GM04504 (cell line): ENCODE results near the gene ACIN1.
"Not testable (repeated sequence)": the region's sequence is repeated elsewhere in the genome, so short reads cannot be mapped to it uniquely, and the experiment has no call there.

Source experiments
- DNase-seq: peaks from one replicate; pipeline ENCODE4 v3.0.0-alpha.2; 2012; ENCODE audit warnings: low read depth

ACIN1 gene

DNA sequence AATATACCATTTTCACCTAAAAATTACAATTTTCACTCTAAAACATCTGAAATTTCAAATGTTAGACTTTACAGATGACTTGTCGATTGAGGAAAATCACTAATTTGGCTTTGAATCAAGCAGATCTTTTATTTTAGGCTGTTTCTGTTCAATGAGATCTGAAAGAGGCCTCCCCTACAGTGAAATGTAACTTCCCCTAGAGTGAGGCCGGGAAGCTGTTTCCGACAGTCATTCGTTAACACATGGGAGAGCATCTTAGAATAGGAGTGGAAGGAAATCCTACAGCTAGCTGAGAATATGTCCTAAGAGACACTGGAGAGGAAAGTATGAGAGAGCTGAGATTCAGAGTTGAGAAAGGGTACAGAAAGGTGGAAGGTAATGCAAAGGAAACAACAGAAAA is 79.3 kb downstream of the ACIN1 start:
- DNase-seq = no peak

DNA sequence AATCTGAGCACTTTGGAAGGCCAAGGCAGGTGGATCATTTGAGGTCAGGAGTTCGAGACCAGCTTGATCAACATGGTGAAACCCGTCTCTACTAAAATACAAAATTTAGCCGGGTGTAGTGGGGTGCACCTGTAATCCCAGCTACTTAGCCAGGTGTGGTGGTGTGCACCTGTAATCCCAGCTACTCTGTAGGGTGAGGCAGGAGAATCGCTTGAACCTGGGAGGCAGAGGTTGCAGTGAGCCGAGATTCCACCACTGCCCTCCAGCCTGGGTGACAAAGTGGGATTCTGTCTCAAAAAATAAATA is 81.2 kb downstream of the ACIN1 start:
- DNase-seq = not testable (repeated sequence)

GRCh38 chr14:23013054-23013748 is 81.7 kb downstream of the ACIN1 start:
- DNase-seq = no peak

GRCh38 chr14:23009939-23010726 is 84.8 kb downstream of the ACIN1 start, which contains the start of gene C14orf93:
Gene C14orf93, minus strand, starts transcription at chr14:23010143. Its CDS starts 11,120 bp downstream, at chr14:22999023.
- DNase-seq = no peak

GRCh38 chr14:23009483-23009938 is 85.4 kb downstream of the ACIN1 start:
- no peak for DNase-seq

DNA sequence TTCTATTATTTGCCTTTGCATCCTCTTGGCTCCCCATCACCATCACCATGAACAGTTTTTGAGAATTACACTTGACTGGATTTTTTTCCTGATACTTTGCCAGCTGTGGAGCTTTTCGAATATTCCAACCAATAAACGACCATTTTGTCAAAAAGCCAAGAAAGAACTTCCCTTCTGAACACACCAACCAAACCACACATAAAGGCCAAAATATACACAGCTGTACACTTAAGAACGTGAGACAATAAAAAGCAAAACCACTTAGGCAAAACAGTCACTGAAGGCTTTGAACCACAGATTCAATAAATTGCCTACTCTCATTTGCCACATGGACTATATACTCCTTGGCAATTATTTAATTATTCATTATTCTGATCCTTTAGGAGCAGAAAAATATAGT is 86.1 kb downstream of the ACIN1 start:
- no peak for DNase-seq
